HG03378 (cell line): ENCODE results near the gene USP20.

Experiments
- ATAC-seq: cut with Tn5 transposase; IDR thresholded peaks from one replicate; pipeline ENCODE4 v1.9.1; 2021; ENCODE audit warnings: mild to moderate bottlenecking, moderate library complexity; ENCODE audit not compliant: unreplicated experiment

Gene USP20

DNA sequence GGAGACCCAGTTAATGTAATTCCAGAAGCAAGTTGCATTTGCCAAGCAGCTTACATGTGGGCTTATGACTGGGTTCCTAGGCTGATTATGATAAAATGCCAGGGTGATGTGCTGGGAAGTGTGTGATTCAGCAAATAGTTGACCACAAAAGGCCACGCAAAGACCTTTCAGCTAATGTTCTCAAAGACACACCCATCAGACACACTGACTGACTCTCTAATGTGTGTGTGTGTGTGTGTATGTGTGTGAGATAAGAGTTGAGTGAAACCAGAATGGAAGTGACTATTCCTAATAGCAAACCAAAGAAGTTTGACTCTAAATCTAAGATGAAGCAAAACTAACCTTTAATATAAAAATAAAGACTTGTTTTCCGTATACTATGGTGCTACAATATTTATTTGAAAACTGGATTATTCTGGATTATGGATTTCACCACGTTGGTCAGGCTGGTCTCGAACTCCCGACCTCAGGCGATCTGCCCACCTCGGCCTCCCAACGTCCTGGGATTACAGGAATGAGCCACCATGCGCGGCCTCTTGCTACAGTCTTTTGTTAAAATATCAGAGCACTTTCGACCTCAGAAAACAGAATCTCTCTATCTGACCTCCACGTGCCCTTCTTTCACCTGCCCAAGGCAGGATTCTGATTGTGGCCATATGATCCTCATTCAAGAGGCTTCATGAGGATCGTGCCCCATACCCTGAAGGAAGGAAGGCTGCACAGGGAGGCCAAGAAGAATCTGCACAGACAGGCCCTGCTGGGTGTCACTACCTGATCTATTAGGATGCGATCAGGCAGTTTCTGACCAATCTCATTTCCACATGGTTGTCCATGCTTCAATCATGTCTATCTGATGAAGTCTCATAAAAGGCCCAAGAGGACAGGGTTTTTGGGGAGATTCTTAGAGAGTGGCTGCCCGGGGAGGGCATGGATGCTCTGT lies 75.6 kb downstream of the USP20 start:
- no peak for ATAC-seq

DNA sequence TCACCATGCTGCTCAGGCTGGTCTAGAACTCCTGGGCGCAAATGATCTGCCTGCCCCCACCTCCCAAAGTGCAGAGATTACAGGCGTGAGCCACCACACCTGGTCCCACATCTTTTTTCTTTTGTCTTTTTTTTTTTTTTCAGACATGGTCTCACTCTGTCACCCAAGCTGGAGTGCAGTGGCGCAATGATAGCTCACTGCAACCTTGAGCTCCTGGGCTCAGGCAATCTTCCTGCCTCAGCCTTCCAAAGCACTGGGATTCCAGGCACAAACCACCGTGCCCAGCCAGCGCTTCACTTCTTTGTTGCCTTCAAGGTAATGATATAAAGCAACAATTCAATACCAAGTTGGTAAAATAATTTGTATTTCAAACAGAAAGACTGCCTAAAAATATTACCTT lies 78.8 kb downstream of the USP20 start:
- no peak for ATAC-seq

DNA sequence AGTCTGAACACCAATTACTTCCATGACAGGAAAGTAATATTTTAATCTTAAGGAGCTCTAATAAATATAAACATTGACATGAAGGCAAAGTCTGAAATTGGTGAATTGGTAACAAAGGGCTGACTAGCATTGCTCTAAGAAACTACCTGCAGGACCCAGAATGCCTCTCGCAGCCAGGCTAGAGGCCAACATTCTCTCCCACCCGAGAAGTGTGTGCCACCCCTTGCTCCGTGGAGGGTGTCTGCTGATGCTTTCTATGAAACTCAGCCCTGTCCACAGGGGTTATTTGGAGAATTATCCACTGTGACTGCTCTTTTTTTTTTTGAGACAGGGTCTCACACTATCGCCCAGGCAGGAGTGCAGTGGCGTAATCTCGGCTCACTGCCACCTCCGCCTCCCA lies 81.4 kb downstream of the USP20 start:
- ATAC-seq: no peak

DNA sequence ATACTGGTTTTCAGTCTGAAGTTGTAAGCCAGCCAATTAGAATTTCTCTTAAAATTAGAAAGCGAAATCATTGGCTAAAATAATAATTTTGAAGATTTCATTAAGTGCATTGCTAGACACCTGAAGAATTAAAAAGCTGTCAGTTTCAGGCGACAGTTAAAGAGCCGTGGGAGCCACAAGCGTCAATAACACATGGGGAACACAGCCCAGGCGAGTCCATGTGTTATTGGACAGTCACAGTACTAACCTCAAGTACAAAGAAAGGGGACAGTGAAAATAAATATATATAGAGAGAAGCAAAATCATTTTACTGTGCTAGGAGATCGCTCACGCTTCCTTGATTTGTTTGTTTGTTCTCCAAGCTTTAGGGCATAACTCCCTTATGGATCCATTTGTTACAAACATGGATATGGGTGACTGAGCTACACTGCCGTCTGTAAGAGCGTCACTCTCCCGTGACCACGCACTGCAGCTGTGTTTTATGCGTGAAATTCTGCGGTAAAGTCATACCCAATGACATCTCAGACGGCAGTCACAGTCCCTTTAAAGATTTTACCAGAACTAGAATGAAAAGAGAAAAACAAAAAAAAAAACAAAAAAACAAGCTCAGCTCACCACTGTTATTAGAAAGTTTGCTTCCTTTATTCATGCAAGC lies 83.2 kb downstream of the USP20 start:
- ATAC-seq: no peak

DNA sequence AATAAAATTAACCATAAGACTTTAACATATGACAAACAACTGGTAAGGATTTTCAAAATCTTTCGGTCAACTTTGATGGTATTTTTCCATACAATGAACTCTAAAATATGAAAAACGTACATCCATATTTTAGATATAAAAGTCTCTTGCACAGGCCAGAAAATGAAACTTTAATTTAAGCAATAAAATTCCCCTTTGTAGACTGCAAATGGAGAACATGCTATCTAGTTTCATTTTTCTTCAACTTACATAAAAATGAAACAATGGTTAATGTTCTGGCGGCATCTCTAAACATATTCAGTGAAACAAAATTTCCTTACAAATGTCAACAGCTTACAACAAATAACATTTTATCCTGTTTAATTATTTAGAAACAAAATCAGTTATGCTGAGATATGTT lies 84.0 kb downstream of the USP20 start:
- ATAC-seq: no peak

DNA sequence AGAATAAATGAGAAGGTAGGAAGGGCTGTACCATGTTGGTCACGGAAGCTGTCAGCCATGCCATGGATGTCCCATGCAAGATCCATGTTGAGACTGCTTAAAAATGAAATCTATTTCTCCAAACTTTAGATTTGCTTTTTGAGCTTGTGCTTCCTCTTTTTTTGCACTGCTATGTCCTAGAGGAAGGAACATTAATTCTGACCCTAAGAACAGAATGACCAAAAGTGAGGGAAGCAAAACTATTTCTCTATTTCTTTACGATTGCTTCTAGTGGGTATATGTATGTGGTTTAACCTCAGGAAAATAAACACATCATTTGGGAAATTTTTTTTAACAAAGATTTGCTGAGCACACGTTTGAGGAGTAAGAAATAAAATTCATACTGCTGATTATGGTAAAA lies 84.6 kb downstream of the USP20 start:
- no peak for ATAC-seq

DNA sequence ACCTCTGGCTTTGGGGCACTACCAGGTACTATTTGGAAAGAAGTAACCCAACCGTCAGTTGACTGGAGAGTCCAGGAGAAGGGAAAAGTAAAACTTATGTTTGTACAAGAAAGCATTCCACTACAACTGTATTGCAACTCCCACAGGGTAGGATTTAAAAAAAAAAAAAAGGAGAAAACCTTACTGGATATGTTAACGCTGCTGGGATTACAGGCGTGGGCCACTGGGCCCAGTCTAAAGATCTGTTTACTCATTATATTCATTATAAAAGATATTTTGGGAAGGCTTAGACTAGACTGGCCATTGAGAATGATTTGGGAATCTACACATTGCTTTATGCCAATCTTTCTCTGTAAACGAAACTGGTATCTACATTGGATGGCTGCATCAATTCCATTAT lies 86.6 kb downstream of the USP20 start:
- ATAC-seq: no peak

DNA sequence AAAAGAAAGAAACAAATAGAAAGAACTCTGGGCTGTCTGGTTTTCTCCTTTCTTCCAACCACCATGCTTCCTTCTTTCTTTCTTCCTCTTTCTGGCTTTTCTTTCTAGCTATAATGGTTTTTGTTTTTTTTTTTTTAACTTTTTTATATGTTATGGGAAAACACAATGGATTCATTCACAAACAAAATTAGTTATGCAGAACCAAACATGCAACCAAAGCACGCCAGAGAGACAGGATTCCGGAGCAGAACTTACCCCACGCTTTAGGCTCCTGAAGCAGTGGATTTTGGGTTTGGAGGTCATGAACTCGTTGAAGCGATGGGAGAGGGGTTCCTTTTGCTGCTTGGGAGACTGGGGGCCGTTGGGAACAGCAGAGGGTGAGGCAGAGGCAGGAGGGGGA lies 88.3 kb downstream of the USP20 start:
- no peak for ATAC-seq

DNA sequence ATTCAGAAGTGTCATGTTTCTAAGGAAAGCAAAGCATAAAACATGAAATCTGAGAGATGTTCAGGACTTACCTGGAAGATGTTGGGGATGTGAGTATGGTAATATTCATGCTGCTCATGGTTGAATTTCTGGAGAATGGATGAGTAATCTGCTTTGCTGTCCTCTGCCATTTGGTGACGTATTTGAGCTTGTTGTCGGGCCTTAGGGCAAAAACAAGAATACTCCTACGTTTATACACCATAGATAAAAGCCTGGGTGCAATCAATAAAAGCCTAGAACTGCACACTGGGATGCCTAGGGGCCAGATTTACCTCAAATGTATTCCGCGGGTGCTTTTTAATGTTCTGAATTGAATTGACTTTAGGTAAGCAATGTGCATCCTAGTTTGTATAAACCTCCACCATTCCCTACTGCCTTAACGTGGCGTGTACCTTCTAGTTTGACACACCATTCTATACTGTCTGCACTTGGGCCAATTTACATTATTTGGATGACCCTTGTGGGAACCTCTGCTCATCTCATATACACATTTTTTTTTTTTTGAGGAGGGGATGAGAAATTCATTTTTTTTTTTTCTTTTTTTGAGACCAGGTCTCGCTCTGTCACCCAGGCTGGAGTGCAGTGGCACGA lies 94.4 kb downstream of the USP20 start:
- ATAC-seq: no peak

DNA sequence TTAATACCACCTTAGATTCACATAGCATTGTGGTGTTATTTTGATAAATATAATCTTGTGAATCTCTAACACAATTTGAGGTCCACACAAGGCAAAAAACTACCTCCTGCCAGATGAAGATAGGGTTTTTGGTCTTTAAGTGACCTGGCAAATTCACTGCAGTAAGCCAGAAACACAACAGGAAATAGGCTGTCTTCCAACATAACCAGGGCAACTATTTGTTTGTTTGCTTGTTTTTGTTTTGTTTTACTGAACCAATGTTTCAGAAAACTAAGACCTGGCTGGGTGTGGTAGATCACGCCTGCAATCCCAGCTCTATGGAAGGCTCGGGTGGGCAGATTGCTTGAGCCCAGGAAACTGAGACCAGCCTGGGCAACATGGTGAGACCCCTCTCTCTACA lies 95.5 kb downstream of the USP20 start:
- no peak for ATAC-seq
